Measurements from ENCODE around the gene CSPG4. TPM values are rescaled to one million over a fixed set of nuclear protein-coding genes. Genes with fewer than 3 reads are reported as not detected.

Gene CSPG4
- total and polyA plus RNA-seq, 2 of the 13 experiments (the other 11 are each of a cell fraction or from before 2014, with no cell fraction given): 0.01 to 0.04 TPM

DNA sequence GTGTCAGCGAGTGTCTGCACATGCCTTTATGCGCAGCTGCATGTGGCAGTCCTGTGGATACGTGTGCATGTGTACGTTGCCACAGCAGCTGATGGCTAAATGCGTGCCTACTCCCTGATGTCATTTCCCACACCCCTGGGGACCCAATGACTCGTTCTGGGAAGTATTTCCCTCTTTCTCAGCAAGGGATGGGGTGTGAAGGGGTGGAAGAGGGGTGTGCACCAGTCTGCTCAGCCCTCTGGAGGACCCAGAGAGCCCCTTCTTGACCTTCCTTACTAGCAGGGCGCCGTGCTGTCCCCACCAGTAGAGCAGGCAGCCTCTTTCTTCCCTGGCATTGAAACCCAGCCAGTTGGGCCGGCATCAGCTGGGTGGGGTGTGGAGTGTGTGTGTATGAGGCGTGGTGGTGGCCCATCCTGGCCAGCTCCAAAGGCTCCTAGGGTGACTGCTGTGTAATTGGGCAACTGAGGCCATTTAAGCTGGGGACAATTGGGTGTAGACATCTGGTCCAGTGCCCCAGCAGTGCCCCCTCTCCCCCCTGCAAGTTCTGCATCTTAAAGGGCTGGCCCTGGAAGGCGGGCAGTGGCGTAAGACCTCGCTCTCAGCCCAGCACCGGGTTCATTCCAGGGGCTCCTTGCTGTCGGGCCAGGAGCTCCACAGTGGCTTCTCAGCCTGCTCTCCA is 45.7 kb downstream of the CSPG4 start (continued):
- TF ChIP-seq MXI1 (IDR thresholded peaks at IDR 0.05; ENCODE audit: borderline replicate concordance, low read depth, low read length) (0 out of 3 replicates have a peak, but pooled peaks have one; percentile 32), ZNF18 (CRISPR knock-in tag; IDR thresholded peaks at IDR 0.05; ENCODE audit: insufficient replicate concordance) (no peak), ZSCAN12 (CRISPR knock-in tag; IDR thresholded peaks at IDR 0.05) (no peak), TEAD3 (CRISPR knock-in tag; optimal IDR thresholded peaks at IDR 0.05; ENCODE audit: borderline replicate concordance) (peak; percentile 18), MTF2 (CRISPR knock-in tag; IDR thresholded peaks at IDR 0.05; ENCODE audit: borderline replicate concordance) (no peak), ZNF576 (CRISPR knock-in tag; IDR thresholded peaks at IDR 0.05) (no peak), FOXA1 (IDR thresholded peaks at IDR 0.05) (no peak), FOXA1 (CRISPR knock-in tag; IDR thresholded peaks at IDR 0.05) (0 out of 2 replicates have a peak, but pooled peaks have one; percentile 13), HOXA7 (CRISPR knock-in tag; IDR thresholded peaks at IDR 0.05) (no peak)
- TF ChIP-seq, protein P1, sequence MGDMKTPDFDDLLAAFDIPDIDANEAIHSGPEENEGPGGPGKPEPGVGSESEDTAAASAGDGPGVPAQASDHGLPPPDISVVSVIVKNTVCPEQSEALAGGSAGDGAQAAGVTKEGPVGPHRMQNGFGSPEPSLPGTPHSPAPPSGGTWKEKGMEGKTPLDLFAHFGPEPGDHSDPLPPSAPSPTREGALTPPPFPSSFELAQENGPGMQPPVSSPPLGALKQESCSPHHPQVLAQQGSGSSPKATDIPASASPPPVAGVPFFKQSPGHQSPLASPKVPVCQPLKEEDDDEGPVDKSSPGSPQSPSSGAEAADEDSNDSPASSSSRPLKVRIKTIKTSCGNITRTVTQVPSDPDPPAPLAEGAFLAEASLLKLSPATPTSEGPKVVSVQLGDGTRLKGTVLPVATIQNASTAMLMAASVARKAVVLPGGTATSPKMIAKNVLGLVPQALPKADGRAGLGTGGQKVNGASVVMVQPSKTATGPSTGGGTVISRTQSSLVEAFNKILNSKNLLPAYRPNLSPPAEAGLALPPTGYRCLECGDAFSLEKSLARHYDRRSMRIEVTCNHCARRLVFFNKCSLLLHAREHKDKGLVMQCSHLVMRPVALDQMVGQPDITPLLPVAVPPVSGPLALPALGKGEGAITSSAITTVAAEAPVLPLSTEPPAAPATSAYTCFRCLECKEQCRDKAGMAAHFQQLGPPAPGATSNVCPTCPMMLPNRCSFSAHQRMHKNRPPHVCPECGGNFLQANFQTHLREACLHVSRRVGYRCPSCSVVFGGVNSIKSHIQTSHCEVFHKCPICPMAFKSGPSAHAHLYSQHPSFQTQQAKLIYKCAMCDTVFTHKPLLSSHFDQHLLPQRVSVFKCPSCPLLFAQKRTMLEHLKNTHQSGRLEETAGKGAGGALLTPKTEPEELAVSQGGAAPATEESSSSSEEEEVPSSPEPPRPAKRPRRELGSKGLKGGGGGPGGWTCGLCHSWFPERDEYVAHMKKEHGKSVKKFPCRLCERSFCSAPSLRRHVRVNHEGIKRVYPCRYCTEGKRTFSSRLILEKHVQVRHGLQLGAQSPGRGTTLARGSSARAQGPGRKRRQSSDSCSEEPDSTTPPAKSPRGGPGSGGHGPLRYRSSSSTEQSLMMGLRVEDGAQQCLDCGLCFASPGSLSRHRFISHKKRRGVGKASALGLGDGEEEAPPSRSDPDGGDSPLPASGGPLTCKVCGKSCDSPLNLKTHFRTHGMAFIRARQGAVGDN (CRISPR knock-in tag; IDR thresholded peaks at IDR 0.05): peak; percentile 71

Measured in HepG2 (cell line).